GM23248 (cell line): Measurements from ENCODE around the gene HTR4.

ENCODE experiments used
- EZH2 ChIP-seq: fragments of 200-600 bp; sonication (generic); IDR thresholded peaks from 2 replicates; pipeline ENCODE4 v1.6.1; 2018; ENCODE audit warnings: antibody characterized with exemption, mild to moderate bottlenecking; ENCODE audit not compliant: insufficient read depth, poor library complexity, severe bottlenecking
- EZH2phosphoT487 ChIP-seq: fragments of 200-600 bp; sonication (generic); IDR thresholded peaks from 2 replicates; pipeline ENCODE4 v1.6.1; 2018; ENCODE audit warnings: antibody characterized with exemption, moderate library complexity, mild to moderate bottlenecking, low read depth; ENCODE audit not compliant: insufficient read depth

DNA sequence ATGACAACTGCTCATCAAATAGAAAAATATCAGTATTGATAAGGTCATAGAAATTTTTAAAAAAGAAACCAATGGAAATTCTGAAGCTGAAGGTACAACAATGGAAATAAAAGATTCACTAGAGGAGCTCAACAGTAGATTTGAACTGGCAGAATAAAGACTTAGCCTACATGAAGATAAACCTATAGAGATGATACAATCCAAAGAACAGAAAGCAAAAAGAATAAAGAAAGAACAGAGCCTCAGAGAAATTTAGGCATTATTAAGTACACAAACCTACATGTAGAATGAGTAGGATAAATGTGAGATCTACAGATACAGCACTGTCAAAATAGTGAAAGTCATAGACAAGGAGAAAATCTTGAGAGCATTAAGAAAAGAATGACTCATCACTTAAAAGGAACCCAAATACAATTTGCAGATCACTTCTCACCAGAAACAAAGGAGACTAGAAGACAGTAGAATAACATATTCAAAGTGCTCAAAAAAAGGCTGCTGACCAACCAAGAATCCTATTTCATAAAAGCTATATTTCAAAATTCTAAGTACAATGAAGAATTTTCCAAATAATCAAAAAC, 47.8 kb upstream of the HTR4 start:
- no peak for TF ChIP-seq EZH2
- no peak for TF ChIP-seq EZH2phosphoT487
